Measurements from ENCODE around the gene RCAN2. TPM values are rescaled to one million over a fixed set of nuclear protein-coding genes. Genes with fewer than 3 reads are reported as not detected.

RCAN2 gene
- total and polyA plus RNA-seq, 9 of the 15 experiments (the other 6 are each of a cell fraction or from before 2014, with no cell fraction given), result 0.04 TPM; not detected in 8

DNA sequence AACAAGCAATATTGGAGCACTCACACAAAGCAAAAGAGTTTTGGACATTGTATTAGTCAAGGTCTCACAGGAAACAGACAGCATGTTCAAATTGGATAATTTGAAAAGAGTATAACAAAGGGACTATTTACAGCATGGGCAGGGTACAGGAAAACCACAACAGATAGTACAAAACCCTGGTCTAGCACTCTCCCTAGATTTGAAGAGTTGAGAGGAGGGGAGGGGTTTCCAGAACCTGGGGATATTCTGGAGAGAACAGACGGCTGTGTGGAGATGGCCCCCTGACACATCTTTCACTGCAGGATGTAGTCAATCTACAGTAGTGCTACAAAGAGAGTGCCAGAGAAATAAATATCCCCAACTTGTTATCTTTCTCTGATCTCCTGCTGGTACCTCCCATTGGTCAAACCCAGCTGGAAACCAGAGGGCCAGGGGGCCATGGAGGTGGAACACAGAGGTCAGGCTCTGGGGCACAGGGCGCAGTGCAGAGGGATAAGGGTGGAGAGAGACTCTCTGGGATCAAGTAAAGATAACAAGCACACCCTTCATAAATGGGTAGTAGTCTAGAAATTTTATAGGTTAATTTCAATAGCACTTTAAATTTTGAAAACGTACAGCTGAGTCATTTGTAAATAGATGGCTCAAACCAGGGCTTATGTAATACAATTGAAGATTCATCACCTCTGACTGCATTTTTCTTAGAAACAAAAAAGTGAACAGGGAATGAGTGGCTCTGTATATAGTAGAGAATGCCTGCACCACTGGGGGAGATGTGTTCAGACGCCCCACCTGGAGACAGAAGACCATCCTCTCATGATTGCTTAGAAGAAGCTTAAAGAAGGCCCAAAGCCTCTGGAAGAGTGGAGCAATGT, 25.7 kb downstream of the RCAN2 start:
- intact Hi-C loops (cut with micrococcal nuclease) (no loop called here), in situ Hi-C loops (cut with MboI) (no loop called here)
- 0% methylated on average over 4 of the region's 4 CpGs for WGBS (ENCODE audit: insufficient coverage, low coverage, missing lambda C conversion rate)
- no peaks in the 10 kb centered on the region for H3K9me1 ChIP-seq (ENCODE audit: control insufficient read depth, insufficient read depth, low read length)
- H3K9me3 ChIP-seq (replicated peaks; ENCODE audit: control insufficient read depth, insufficient read depth, low read depth, low read length), result no peaks in the 10 kb centered on the region
- no TSS peak for BruUV-seq (replicated peaks)
- FAIRE-seq, result no peak
- TF ChIP-seq RNF2 (IDR thresholded peaks at IDR 0.05) (no peak), C11orf30 (IDR thresholded peaks at IDR 0.05; ENCODE audit: low read depth) (no peak)
- H3K36me3 ChIP-seq (ENCODE audit: control insufficient read depth, insufficient read depth, low read length), result no peaks in the 10 kb centered on the region
- CTCF ChIA-PET (ENCODE audit: low intra/inter-chr PET ratio), result no interaction called here
- H3K27ac ChIP-seq (ENCODE audit: extremely low read depth, low read depth, low read length), result no peak overlapping the region
- no peaks in the 10 kb centered on the region for H3K79me2 ChIP-seq (ENCODE audit: control insufficient read depth, insufficient read depth, low read length)
- no peaks in the 10 kb centered on the region for H4K20me1 ChIP-seq (replicated peaks; ENCODE audit: control insufficient read depth, insufficient read depth, low read length)
- H3K4me1 ChIP-seq (replicated peaks in 1 of 2; ENCODE audit: control insufficient read depth in 2 of 2, insufficient read depth in 2 of 2, low read length in 2 of 2), result no peaks in the 10 kb centered on the region
- POLR2A ChIA-PET, result interaction anchor here (0.6 to 1.7 kb wide), 3 partner anchors 10 to 633 kb away, joined by 3 to 7 read pairs (median 3); no protein-coding TSS in a partner anchor
- DNase-seq (ENCODE audit: extremely low read depth in 1 of 4, low spot score in 3 of 4), result no peak
- H3K27me3 ChIP-seq (ENCODE audit: control insufficient read depth in 2 of 2, insufficient read depth in 2 of 2, low read length in 2 of 2), result no peaks in the 10 kb centered on the region
- no peak overlapping the region for H3K9ac ChIP-seq (ENCODE audit: insufficient read depth in 1 of 2, low read depth in 2 of 2, low read length in 2 of 2)
- no peak overlapping the region for H3K4me3 ChIP-seq
- no peak overlapping the region for H3K4me2 ChIP-seq (ENCODE audit: insufficient read depth, low read length)
- no peak overlapping the region for H2AFZ ChIP-seq (ENCODE audit: low read depth, low read length)
- no peak for ATAC-seq

DNA sequence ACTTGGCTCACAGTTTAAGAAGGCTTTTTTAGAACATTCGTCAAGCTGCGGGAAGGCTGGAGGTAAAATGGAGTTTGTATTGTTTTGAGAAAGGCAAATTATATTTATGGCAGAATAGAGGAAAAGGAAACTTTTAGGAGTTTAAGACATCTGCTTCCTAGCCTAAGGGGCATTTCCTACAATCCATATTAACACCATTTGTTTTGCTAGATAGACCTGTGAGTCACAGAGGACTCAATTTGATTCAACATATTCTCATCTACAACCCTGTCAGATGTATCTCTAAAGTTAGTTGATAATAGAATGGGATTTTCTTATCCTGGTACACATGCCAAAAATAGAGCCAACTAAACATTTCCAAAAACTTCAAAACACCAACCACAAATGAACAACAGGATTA, 35.0 kb downstream of the RCAN2 start:
- no TSS peak for BruUV-seq (replicated peaks)
- H3K4me2 ChIP-seq (ENCODE audit: insufficient read depth, low read length), result no peak overlapping the region
- no peak overlapping the region for H3K4me3 ChIP-seq
- intact Hi-C loops (cut with micrococcal nuclease), result no loop called here
- ChIA-PET POLR2A (no interaction called here), CTCF (ENCODE audit: low intra/inter-chr PET ratio) (no interaction called here)
- no peaks in the 10 kb centered on the region for H3K9me1 ChIP-seq (ENCODE audit: control insufficient read depth, insufficient read depth, low read length)
- H3K27me3 ChIP-seq (ENCODE audit: control insufficient read depth in 2 of 2, insufficient read depth in 2 of 2, low read length in 2 of 2), result no peaks in the 10 kb centered on the region
- no peak overlapping the region for H2AFZ ChIP-seq (ENCODE audit: low read depth, low read length)
- no peaks in the 10 kb centered on the region for H3K9me3 ChIP-seq (replicated peaks; ENCODE audit: control insufficient read depth, insufficient read depth, low read depth, low read length)
- H3K4me1 ChIP-seq (replicated peaks in 1 of 2; ENCODE audit: control insufficient read depth in 2 of 2, insufficient read depth in 2 of 2, low read length in 2 of 2), result no peaks in the 10 kb centered on the region
- H4K20me1 ChIP-seq (replicated peaks; ENCODE audit: control insufficient read depth, insufficient read depth, low read length), result no peaks in the 10 kb centered on the region
- H3K36me3 ChIP-seq (ENCODE audit: control insufficient read depth, insufficient read depth, low read length), result no peaks in the 10 kb centered on the region
- in situ Hi-C loops (cut with MboI), result no loop called here
- DNase-seq (ENCODE audit: extremely low read depth in 1 of 4, low spot score in 3 of 4) (no peak), FAIRE-seq (no peak), ATAC-seq (no peak)
- H3K27ac ChIP-seq (ENCODE audit: extremely low read depth, low read depth, low read length), result no peak overlapping the region
- WGBS (ENCODE audit: insufficient coverage, low coverage, missing lambda C conversion rate), result 0% methylated on average over 2 of the region's 2 CpGs
- no peaks in the 10 kb centered on the region for H3K79me2 ChIP-seq (ENCODE audit: control insufficient read depth, insufficient read depth, low read length)
- no peak overlapping the region for H3K9ac ChIP-seq (ENCODE audit: insufficient read depth in 1 of 2, low read depth in 2 of 2, low read length in 2 of 2)
- TF ChIP-seq, protein P1, sequence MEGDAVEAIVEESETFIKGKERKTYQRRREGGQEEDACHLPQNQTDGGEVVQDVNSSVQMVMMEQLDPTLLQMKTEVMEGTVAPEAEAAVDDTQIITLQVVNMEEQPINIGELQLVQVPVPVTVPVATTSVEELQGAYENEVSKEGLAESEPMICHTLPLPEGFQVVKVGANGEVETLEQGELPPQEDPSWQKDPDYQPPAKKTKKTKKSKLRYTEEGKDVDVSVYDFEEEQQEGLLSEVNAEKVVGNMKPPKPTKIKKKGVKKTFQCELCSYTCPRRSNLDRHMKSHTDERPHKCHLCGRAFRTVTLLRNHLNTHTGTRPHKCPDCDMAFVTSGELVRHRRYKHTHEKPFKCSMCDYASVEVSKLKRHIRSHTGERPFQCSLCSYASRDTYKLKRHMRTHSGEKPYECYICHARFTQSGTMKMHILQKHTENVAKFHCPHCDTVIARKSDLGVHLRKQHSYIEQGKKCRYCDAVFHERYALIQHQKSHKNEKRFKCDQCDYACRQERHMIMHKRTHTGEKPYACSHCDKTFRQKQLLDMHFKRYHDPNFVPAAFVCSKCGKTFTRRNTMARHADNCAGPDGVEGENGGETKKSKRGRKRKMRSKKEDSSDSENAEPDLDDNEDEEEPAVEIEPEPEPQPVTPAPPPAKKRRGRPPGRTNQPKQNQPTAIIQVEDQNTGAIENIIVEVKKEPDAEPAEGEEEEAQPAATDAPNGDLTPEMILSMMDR (IDR thresholded peaks at IDR 0.05 in 2 of 3, conservative IDR thresholded peaks at IDR 0.05 in 1 of 3; ENCODE audit: insufficient read depth in 2 of 3, low read depth in 1 of 3, low read length in 3 of 3), result no peak
- TF ChIP-seq, protein P2, sequence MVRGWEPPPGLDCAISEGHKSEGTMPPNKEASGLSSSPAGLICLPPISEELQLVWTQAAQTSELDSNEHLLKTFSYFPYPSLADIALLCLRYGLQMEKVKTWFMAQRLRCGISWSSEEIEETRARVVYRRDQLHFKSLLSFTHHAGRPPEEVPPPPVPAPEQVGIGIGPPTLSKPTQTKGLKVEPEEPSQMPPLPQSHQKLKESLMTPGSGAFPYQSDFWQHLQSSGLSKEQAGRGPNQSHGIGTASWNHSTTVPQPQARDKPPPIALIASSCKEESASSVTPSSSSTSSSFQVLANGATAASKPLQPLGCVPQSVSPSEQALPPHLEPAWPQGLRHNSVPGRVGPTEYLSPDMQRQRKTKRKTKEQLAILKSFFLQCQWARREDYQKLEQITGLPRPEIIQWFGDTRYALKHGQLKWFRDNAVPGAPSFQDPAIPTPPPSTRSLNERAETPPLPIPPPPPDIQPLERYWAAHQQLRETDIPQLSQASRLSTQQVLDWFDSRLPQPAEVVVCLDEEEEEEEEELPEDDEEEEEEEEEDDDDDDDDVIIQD (CRISPR knock-in tag; IDR thresholded peaks at IDR 0.05), result no peak
- TF ChIP-seq TARDBP (IDR thresholded peaks at IDR 0.05), result no peak
- no peak for TF ChIP-seq SRSF1 (IDR thresholded peaks at IDR 0.05; ENCODE audit: low read depth, low read length)
- no peak for TF ChIP-seq CHD1 (IDR thresholded peaks at IDR 0.05; ENCODE audit: low read length)
- no peak for TF ChIP-seq POLR3G (IDR thresholded peaks at IDR 0.05; ENCODE audit: extremely low read depth, insufficient read length, insufficient replicate concordance)
- TF ChIP-seq ZNF232 (CRISPR knock-in tag; IDR thresholded peaks at IDR 0.05), result no peak
- no peak for TF ChIP-seq SREBF1 (IDR thresholded peaks at IDR 0.05; ENCODE audit: borderline replicate concordance, low read depth, low read length)
- no peak for TF ChIP-seq ESRRB (CRISPR knock-in tag; IDR thresholded peaks at IDR 0.05; ENCODE audit: borderline replicate concordance)
- TF ChIP-seq KDM5B (IDR thresholded peaks at IDR 0.05; ENCODE audit: insufficient replicate concordance, low read depth, low read length), result no peak
- TF ChIP-seq FOSL1 (tag; conservative IDR thresholded peaks at IDR 0.05), result no peak

All from K562 (cell line).